Breast epithelium (tissue), 3 donors: ENCODE results near the gene DYNLRB1.

Experiments
- CTCF ChIP-seq, 3 donors: fragments of 450-650 bp; IDR thresholded peaks; one replicate each; pipeline ENCODE4 v1.5.1; 2016 to 2017; ENCODE audit warnings: antibody characterized with exemption in 3 of 3, mild to moderate bottlenecking in 3 of 3, moderate library complexity in 3 of 3
- POLR2AphosphoS5 ChIP-seq, 3 donors: sonication (generic); formaldehyde crosslinking; IDR thresholded peaks; one replicate each; pipeline ENCODE4 v1.6.1; 2017; ENCODE audit warnings: antibody characterized with exemption in 3 of 3

GRCh38 chr20:34582911-34583310 lies 66.7 kb downstream of the DYNLRB1 start:
- TF ChIP-seq CTCF (IDR thresholded peaks at IDR 0.05) (no peak), POLR2AphosphoS5 (IDR thresholded peaks at IDR 0.05) (no peak)
